ENCODE measurements around the gene PLA1A.

Gene PLA1A

GRCh38 chr3:119636891-119637611, 39.4 kb downstream of the PLA1A start:
- DNase-seq (ENCODE audit: low read depth): no peak
- no peak overlapping the region for H3K4me3 ChIP-seq (ENCODE audit: low read depth, low read length)
- no peak for TF ChIP-seq POLR2A (IDR thresholded peaks at IDR 0.05; ENCODE audit: extremely low read depth, insufficient read length)
- no peak for TF ChIP-seq MYC (IDR thresholded peaks at IDR 0.05; ENCODE audit: low read depth, low read length)
- TF ChIP-seq CTCF (IDR thresholded peaks at IDR 0.05; ENCODE audit: low read depth, low read length): no peak

- DNase-seq (ENCODE audit: low read depth): peak; percentile 69
- H3K4me3 ChIP-seq (ENCODE audit: low read depth, low read length): peak overlapping the region; percentile 6
- no peak for TF ChIP-seq CTCF (IDR thresholded peaks at IDR 0.05; ENCODE audit: low read depth, low read length)
- TF ChIP-seq POLR2A (IDR thresholded peaks at IDR 0.05; ENCODE audit: extremely low read depth, insufficient read length): no peak
- TF ChIP-seq MAX (IDR thresholded peaks at IDR 0.05; ENCODE audit: low read depth, low read length): no peak
- no peak for TF ChIP-seq MYC (IDR thresholded peaks at IDR 0.05; ENCODE audit: low read depth, low read length)
Measured at GRCh38 chr3:119637679-119638477, 40.2 kb downstream of the PLA1A start.

- no peak for TF ChIP-seq MYC (IDR thresholded peaks at IDR 0.05; ENCODE audit: low read depth, low read length)
- no peak for TF ChIP-seq MAX (IDR thresholded peaks at IDR 0.05; ENCODE audit: low read depth, low read length)
- no peak for TF ChIP-seq POLR2A (IDR thresholded peaks at IDR 0.05; ENCODE audit: extremely low read depth, insufficient read length)
- TF ChIP-seq CTCF (IDR thresholded peaks at IDR 0.05; ENCODE audit: low read depth, low read length): no peak
- no peak overlapping the region for H3K4me3 ChIP-seq (ENCODE audit: low read depth, low read length)
- no peak for DNase-seq (ENCODE audit: low read depth)
Measured at GRCh38 chr3:119639494-119640350, 42.0 kb downstream of the PLA1A start.

GRCh38 chr3:119641416-119641815, 43.7 kb downstream of the PLA1A start:
- no peak overlapping the region for H3K4me3 ChIP-seq (ENCODE audit: low read depth, low read length)
- TF ChIP-seq POLR2A (IDR thresholded peaks at IDR 0.05; ENCODE audit: extremely low read depth, insufficient read length): no peak
- no peak for TF ChIP-seq MYC (IDR thresholded peaks at IDR 0.05; ENCODE audit: low read depth, low read length)
- TF ChIP-seq MAX (IDR thresholded peaks at IDR 0.05; ENCODE audit: low read depth, low read length): no peak
- TF ChIP-seq CTCF (IDR thresholded peaks at IDR 0.05; ENCODE audit: low read depth, low read length): no peak
- no peak for DNase-seq (ENCODE audit: low read depth)

GRCh38 chr3:119642746-119643473, 45.2 kb downstream of the PLA1A start:
- H3K4me3 ChIP-seq (ENCODE audit: low read depth, low read length): no peak overlapping the region
- no peak for DNase-seq (ENCODE audit: low read depth)
- TF ChIP-seq MYC (IDR thresholded peaks at IDR 0.05; ENCODE audit: low read depth, low read length) (no peak), MAX (IDR thresholded peaks at IDR 0.05; ENCODE audit: low read depth, low read length) (peak; percentile 64), CTCF (IDR thresholded peaks at IDR 0.05; ENCODE audit: low read depth, low read length) (no peak), POLR2A (IDR thresholded peaks at IDR 0.05; ENCODE audit: extremely low read depth, insufficient read length) (no peak)
